AG04450 (cell line): ENCODE data around the gene PPP4C. TPM values are rescaled to one million over a fixed set of nuclear protein-coding genes. Genes with fewer than 3 reads are reported as not detected.

ENCODE experiments used
- CTCF ChIA-PET: fragments of 300-600, 350-600 bp; formaldehyde crosslinking; extraction: SDS; loops from one replicate; lab custom pipeline; 2022; ENCODE audit warnings: antibody characterized with exemption, inconsistent platforms; lab: Charles Lee
- POLR2A ChIA-PET: fragments of 350-600 bp; formaldehyde crosslinking; extraction: SDS; loops from one replicate; lab custom pipeline; 2021; ENCODE audit warnings: antibody characterized with exemption, inconsistent platforms; lab: Yijun Ruan, JAX
- DNase-seq: peaks from one replicate; pipeline ENCODE4 v3.0.0-alpha.2; 2011; ENCODE audit warnings: low read depth, low spot score
- H3K27ac ChIP-seq: one replicate; pipeline ENCODE4 v1.5.1; 2012; ENCODE audit warnings: low read depth, low read length, control low read depth
- H3K27me3 ChIP-seq: one replicate; pipeline ENCODE4 v1.6.0; 2012; ENCODE audit warnings: low read length; ENCODE audit not compliant: control insufficient read depth, insufficient read depth
- H3K4me3 ChIP-seq: 2 replicates; pipeline ENCODE4 v1.5.1; 2011; ENCODE audit warnings: mild to moderate bottlenecking, low read depth, low read length, control low read depth
- H3K9me3 ChIP-seq: 2 replicates; pipeline ENCODE4 v1.5.1; 2012; ENCODE audit warnings: low read length; ENCODE audit not compliant: control insufficient read depth, insufficient read depth
- polyA plus RNA-seq: library from polyadenylated mRNA; depleted of rRNA; stranded (reverse); fragments of >200 nt; gene quantifications from 2 replicates; pipeline ENCODE4 v1.2.3, GENCODE V29; 2011
- TF ChIP-seq, protein P1 (sequence below): IDR thresholded peaks from 2 replicates; pipeline ENCODE4 v1.5.1; 2011; ENCODE audit warnings: low read depth, low read length, control low read depth, inconsistent platforms

Gene PPP4C
- polyA plus RNA-seq, 1 experiment = 112 TPM

DNA sequence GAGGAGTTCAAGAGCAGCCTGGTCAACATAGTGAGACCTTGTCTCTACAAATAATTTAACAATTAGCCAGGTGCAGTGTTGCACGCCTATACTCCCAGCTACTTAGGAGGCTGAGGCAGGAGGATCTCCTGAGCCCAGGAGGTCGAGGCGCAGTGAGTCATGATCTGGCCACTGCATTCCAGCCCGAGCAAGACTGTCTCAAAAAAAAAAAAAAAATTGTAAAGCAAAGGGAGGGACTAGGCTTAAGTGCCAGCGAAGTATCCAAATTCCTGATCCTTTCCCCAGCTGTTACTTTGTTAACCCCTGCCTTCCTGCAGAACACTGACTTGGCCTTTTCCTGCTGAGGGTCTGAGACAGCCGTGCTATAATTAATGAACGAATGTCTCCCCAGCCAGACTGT is 34.9 kb downstream of the PPP4C start:
- DNase-seq = no peak
- Histone ChIP-seq H3K4me3 (no peak overlapping the region), H3K27ac (no peak overlapping the region), H3K27me3 (no peaks in the 10 kb centered on the region), H3K9me3 (no peaks in the 10 kb centered on the region)
- POLR2A ChIA-PET = no interaction called here
- CTCF ChIA-PET = interaction anchor here (0.9 kb wide), 1 partner anchor 299 kb away, joined by 4 read pairs; no protein-coding TSS in a partner anchor
- TF ChIP-seq, protein P1, sequence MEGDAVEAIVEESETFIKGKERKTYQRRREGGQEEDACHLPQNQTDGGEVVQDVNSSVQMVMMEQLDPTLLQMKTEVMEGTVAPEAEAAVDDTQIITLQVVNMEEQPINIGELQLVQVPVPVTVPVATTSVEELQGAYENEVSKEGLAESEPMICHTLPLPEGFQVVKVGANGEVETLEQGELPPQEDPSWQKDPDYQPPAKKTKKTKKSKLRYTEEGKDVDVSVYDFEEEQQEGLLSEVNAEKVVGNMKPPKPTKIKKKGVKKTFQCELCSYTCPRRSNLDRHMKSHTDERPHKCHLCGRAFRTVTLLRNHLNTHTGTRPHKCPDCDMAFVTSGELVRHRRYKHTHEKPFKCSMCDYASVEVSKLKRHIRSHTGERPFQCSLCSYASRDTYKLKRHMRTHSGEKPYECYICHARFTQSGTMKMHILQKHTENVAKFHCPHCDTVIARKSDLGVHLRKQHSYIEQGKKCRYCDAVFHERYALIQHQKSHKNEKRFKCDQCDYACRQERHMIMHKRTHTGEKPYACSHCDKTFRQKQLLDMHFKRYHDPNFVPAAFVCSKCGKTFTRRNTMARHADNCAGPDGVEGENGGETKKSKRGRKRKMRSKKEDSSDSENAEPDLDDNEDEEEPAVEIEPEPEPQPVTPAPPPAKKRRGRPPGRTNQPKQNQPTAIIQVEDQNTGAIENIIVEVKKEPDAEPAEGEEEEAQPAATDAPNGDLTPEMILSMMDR = no peak

DNA sequence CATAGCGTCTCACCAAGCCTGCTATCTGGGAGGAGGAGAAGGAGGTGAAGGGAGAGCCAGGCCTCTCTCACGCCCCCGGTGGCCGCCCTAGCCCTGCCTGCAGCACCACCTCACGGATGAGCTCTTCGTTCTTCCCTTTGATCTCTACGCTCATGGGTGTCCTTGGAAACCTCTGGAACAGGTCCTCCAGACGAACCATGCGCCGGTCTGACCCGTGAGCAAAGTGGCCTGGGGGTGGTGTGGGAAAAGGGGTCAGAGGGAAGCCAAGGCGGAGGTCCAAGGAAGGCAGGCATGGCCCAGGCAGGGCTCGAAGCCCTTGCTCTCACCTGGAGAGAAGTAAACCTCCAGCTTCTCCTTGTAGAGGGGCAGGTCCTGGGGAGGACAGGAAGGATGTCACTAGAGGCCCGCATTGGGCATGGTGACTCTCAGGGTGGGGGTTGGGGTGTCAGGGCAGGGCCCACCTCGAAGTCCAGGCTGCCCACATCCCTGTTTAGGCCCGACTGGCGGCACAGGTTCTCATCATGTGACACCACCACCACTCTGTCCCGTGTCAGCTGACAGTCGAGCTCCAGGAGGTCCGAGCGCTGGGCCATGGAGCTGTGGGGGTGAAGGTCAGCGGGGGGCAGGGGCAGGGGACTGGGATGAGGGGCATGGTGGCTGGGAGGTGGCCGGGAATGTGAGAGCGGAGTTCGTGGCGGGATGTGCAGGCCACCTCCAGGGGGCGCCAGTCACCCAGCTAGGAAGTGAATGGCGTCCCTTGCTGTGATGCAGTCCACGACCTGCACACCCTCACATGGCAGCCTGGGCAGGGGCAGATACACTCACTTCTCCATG is 36.6 kb downstream of the PPP4C start:
- Histone ChIP-seq H3K4me3 (no peak overlapping the region), H3K27me3 (no peaks in the 10 kb centered on the region), H3K27ac (no peak overlapping the region), H3K9me3 (no peaks in the 10 kb centered on the region)
- DNase-seq = no peak
- TF ChIP-seq, protein P1 = peak; percentile 63
- POLR2A ChIA-PET = interaction anchor here (0.7 kb wide), 1 partner anchor 47 kb away, joined by 4 read pairs; the partner anchor contains the start of gene ALDOA
- CTCF ChIA-PET = interaction anchor here (0.6 to 1.8 kb wide), 13 partner anchors 8 to 244 kb away, joined by 3 to 7 read pairs (median 3); partner anchors contain the start of genes TBX6 and YPEL3

DNA sequence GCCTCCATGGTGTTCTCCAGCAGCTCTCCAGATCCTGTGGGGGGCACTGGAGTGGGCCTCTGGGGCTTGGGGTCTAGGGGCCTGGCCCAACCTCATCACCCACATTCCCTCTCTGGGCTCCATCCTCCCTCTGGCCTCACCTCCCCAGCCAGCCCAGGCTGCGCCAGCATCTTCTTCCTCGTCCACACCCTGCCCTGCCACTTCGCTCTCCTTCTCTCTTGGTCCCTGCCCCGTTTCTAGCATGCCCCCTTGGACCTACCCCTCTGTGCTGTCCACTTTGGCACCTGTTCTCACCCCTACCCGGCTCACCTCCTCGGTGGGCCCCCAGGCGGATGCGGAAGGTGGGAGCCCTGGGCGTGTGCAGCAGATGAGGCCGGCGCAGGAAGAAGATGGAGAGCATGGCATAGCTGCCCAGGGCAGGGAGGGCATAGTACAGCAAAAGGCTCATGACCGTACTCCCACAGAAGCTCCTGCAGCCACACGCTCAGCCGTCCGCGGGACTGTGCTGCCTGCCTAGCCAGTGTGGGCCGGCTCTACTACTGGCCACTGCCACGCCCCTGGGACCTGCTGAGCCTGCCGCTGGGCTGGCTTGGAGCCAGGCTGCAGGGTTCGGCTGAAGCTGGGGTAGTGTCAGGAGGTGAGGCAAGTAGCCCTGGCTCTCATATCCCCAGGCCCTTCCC is 37.4 kb downstream of the PPP4C start, which contains the start of gene GDPD3:
GDPD3 (minus strand) TSS at position 507 of the 680 bp plus-strand sequence; CDS start at position 448, 59 bp downstream.
- peak within 1 kb of the TSS; percentile 21 for H3K27ac ChIP-seq
- ChIA-PET POLR2A (no interaction called here), CTCF (interaction anchor here (0.5 to 1.8 kb wide), 5 partner anchors 7 to 306 kb away, joined by 3 to 7 read pairs (median 4); partner anchors contain the start of genes TBX6 and YPEL3)
- H3K9me3 ChIP-seq = no peaks in the 10 kb centered on the region
- no peak within 1 kb of the TSS for H3K4me3 ChIP-seq
- no peak for DNase-seq
- no peaks in the 10 kb centered on the region for H3K27me3 ChIP-seq
- TF ChIP-seq, protein P1 = no peak

DNA sequence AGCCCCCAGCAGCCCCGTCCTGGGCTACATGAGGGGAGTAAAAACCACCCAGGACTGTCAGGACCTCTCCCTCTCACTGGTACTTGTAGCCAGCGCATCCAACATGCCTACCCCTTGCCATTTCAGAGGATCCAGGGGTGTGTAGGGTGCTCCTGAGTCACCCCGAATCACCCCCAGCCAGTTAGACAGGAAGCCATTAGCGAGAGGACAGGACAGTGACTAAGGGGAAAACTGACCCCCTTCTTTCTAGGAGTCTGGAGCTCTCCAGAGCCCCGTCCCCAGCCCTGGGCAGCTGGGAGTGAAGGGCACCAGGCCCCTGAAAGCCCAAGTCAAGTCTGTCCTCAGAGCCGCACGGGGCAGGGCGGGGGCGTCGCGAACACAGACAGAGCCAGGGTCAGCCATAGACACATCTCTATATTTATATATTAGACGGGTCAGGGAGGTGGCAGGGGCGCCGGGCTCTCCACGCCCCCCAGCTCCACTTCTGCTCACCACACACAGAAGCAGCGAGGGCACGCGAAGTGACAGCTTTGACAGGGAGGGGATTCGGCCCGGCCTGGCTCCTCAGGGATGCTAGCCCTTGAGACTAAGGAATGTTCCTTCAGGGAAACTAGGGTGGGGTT is 38.0 kb downstream of the PPP4C start:
- no peak overlapping the region for H3K4me3 ChIP-seq
- DNase-seq = no peak
- ChIA-PET POLR2A (no interaction called here), CTCF (interaction anchor here (0.5 kb wide), 1 partner anchor 305 kb away, joined by 3 read pairs; no protein-coding TSS in a partner anchor)
- no peaks in the 10 kb centered on the region for H3K27me3 ChIP-seq
- TF ChIP-seq, protein P1 = no peak
- H3K27ac ChIP-seq = peak overlapping the region; percentile 21
- no peaks in the 10 kb centered on the region for H3K9me3 ChIP-seq
